DMS153 treated with DMSO at 0.1 percent for 48 hours (cell line): ENCODE data around the gene DTNB.
A peak's percentile ranks its signal among the peaks of the same experiment; 100 is the strongest.
"Not testable (repeated sequence)": the region's sequence is repeated elsewhere in the genome, so short reads cannot be mapped to it uniquely, and the experiment has no call there.

ENCODE experiments used
- DNase-seq: peaks from one replicate; lab custom pipeline; 2025; ENCODE audit not compliant: unreplicated experiment; lab: John Stamatoyannopoulos, UW

DTNB gene

DNA sequence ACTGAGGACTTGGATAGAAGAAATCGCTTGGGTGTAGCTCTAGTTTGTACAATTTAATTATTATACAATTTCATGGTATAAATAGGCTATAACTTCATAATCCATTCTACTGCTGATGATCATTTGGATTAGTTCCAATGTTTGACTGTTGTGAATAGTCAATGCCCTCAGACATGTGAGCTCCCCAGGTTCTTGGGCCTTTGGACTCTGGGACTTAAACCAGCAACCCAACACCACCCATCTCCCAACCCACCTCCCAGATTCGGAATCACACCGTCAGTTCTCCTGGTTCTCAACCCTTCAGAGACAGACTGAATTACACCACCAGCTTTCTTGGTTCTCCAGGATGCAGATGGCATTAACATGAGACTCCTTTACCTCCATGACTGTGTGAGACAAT, 247.1 kb downstream of the DTNB start:
- DNase-seq, result no peak

GRCh38 chr2:25424426-25425028, 248.8 kb downstream of the DTNB start:
- DNase-seq, result no peak

GRCh38 chr2:25421820-25422411, 251.5 kb downstream of the DTNB start:
- no peak for DNase-seq

DNA sequence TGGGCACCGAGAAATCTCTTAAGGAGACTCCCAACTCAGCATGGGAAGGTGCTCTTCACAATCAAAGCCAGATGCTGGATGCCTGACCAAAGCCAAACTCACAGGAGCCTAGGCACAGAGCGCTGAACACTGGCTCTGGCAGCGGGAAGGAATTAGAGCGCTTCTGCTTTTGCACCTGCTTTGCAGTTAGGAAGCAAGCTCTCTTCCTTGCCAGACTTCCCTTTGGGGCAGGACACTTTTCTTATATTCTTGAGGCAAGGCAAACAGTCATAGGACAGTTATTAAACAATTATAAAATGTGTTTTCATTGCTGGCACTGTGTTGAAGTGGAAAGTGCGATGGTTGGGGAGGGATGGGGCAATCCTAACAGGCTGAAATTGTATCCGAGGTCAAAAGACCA, 252.1 kb downstream of the DTNB start:
- no peak for DNase-seq

DNA sequence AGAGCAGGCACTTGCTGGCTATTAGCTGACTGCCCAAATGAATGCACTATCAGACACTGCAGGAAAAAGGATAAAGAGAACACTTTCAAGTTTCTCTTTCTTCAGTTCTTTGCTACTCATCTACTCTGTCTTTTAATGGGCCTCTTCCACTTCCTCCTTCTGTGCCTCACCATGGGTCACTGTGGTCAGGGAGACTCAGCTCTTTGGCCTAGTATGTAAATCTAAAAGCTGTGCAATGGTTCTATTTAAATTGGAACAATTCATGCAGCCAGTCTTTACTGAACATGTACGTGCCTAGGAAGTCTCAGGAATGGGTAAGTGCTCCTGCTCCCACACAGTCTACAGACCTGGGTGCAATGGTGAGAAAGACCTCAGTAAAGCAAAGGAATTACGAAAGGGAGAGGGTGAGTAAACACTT, 252.5 kb downstream of the DTNB start:
- DNase-seq, result no peak

GRCh38 chr2:25419678-25420242, 253.6 kb downstream of the DTNB start:
- no peak for DNase-seq

DNA sequence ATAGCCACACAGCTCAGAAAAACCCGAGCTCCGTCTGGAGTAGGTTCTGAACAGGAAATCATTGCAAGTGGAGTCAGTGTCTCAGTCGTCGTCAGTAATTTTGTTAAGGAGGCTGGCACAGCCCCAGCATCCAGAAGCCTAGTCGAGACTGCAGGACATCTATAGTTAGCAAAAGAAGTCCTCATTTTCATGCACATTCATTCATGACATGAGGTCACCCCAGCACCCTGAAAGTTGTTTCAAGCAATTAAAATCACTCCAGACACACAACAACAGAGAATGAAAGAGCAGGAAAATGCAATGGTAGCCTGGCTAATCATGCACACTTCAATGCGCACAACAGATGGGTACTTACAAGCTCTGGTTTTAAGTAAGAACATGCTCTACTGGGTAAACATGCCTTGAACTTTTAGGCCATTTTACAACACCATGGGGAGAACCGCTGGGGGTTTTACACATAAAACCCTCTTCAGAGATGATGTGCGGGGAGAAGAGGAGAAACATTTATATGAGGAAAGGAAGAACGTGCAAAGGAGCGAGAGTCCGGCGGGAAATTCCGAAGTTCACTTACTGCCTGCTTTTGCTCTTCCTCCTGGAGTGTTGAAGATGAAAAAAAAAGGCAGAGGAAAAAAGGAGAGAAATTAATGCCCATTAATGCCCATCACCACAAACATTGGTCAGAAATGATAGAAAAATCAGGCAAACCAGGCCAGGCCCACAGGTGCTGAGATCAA, 254.3 kb downstream of the DTNB start:
- no peak for DNase-seq

- no peak for DNase-seq
Measured at GRCh38 chr2:25417715-25418369, 255.5 kb downstream of the DTNB start.

GRCh38 chr2:25416674-25417073, 256.7 kb downstream of the DTNB start:
- DNase-seq, result no peak

DNA sequence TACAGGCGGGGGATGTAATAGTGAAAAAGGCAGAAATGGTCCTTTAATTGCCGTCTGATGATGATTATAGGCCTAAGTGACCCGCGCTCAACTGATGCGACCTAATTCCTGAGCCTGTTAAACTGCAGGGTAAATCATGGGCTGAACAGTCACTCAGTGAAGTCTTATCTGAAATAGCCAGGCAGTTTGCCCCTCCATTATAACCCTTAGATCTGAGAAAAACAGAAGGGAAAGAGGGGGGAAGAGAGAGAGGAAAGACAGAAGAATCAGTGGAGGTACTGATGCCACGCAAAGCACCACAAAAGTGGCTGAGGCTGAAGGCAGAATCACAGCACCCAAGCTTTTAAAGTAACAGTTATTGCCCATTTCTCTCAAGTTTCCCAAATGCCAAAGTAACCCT, 258.6 kb downstream of the DTNB start:
- DNase-seq, result no peak

- not testable (repeated sequence) for DNase-seq
Measured at GRCh38 chr2:25413409-25413808, 260.0 kb downstream of the DTNB start.

DNA sequence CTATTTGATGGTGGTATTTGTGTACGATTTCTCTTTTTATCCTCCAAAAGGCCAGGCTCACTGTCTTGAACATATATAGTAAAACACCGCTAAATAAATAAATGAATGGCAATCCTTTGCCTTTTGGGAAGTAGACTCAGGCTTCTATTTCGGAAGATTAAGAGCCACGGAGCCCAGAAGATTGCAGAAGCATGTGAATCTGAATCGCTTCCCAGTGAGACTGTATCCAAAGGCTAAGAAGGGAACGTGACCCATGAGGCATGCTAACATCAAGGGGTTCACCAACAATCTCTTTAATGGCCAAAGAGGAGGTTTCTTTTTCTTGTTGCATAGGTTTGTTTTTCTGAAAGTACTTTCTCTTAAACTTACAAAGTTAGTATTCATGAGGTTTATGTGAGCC, 261.6 kb downstream of the DTNB start:
- no peak for DNase-seq

DNA sequence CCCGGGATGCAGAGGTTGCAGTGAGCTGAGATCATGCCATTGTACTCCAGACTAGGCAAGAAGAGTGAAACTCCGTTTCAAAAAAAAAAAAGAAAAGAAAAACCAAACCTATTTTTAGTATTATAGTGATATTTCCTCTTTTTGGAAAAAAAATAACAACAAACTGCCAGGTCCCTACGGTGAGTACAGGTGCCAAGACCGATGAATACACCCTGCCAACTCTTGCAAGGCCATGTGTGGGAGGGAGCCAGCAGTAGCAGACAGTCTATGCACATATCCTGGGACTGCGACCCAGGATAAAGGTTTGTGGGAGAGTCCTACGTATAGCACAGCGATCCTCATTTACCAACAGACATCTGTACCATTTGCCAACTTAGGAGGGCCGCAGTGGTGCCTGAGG, 262.1 kb downstream of the DTNB start:
- DNase-seq, result no peak

- DNase-seq, result no peak
Measured at GRCh38 chr2:25410370-25410769, 263.0 kb downstream of the DTNB start.

GRCh38 chr2:25409468-25409867, 263.9 kb downstream of the DTNB start:
- DNase-seq, result no peak

DNA sequence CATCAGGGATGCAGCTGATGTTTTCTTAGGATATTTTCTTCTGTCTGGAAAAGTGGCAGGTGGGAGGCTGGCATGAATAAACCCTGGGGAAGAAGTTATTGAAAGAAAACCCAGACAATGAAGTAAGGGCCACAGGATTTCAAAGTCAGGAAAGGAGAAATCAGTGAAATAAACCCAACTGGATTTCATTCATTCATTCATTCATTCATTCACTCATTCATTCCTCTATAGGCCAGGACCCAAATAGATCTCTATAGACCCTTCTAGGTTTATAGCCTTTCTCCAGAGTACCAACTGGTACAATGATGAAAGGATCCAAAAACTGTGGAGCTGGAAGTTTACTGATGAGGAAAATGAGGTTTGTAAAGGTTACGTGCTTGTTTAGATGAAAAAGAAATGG, 264.3 kb downstream of the DTNB start:
- no peak for DNase-seq

GRCh38 chr2:25405611-25406295, 267.6 kb downstream of the DTNB start:
- DNase-seq, result no peak

GRCh38 chr2:25403120-25403760, 270.1 kb downstream of the DTNB start:
- not testable (repeated sequence) for DNase-seq

DNA sequence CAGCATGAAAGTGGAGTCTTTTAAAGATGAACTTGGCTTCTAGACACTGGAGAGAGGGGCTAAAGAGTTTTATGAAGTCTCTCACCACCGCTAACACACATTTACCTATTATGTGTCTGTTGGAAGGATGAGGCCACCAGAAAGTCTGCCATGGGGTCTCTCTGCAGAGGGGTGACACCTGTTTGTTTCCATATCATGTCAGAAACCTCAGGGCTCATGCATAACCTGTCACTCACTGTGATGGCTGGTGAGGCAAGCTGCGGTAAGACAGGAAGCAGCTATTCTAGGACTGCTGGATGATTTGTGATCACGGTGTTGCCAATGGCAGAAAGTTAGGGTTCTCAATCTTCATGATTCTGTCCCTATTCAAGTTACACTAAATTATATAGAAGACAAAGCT, 270.9 kb downstream of the DTNB start:
- DNase-seq, result no peak

- peak; percentile 36 for DNase-seq
Measured at GRCh38 chr2:25401307-25402026, 271.9 kb downstream of the DTNB start.
